ENCODE measurements around the gene KCNJ9. TPM values are rescaled to one million over a fixed set of nuclear protein-coding genes. Genes with fewer than 3 reads are reported as not detected.

The KCNJ9 gene
- total RNA-seq, 6 experiments from 2014 or later = not detected

- intact Hi-C loops (cut with DNase I) = no loop called here
- ATAC-seq (no peak), DNase-seq (no peak)
- 59% methylated on average over 3 of the region's 5 CpGs for WGBS (ENCODE audit: insufficient coverage, low coverage, low lambda C conversion rate, missing lambda C conversion rate)
- Histone ChIP-seq H3K4me1 (peaks cover 0 to 10% (median 0%) of the 10 kb centered on the region in 4 donors), H3K9me3 (no peaks in the 10 kb centered on the region), H3K27me3 (no peaks in the 10 kb centered on the region), H3K27ac (no peak overlapping the region), H3K4me3 (no peak overlapping the region), H3K36me3 (no peaks in the 10 kb centered on the region)
- TF ChIP-seq POLR2A (IDR thresholded peaks at IDR 0.05) = no peak
- TF ChIP-seq, protein P1, sequence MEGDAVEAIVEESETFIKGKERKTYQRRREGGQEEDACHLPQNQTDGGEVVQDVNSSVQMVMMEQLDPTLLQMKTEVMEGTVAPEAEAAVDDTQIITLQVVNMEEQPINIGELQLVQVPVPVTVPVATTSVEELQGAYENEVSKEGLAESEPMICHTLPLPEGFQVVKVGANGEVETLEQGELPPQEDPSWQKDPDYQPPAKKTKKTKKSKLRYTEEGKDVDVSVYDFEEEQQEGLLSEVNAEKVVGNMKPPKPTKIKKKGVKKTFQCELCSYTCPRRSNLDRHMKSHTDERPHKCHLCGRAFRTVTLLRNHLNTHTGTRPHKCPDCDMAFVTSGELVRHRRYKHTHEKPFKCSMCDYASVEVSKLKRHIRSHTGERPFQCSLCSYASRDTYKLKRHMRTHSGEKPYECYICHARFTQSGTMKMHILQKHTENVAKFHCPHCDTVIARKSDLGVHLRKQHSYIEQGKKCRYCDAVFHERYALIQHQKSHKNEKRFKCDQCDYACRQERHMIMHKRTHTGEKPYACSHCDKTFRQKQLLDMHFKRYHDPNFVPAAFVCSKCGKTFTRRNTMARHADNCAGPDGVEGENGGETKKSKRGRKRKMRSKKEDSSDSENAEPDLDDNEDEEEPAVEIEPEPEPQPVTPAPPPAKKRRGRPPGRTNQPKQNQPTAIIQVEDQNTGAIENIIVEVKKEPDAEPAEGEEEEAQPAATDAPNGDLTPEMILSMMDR (IDR thresholded peaks at IDR 0.05) = no peak
These were observed 13.1 kb upstream of the KCNJ9 start for GRCh38 chr1:160068225-160068624.

DNA sequence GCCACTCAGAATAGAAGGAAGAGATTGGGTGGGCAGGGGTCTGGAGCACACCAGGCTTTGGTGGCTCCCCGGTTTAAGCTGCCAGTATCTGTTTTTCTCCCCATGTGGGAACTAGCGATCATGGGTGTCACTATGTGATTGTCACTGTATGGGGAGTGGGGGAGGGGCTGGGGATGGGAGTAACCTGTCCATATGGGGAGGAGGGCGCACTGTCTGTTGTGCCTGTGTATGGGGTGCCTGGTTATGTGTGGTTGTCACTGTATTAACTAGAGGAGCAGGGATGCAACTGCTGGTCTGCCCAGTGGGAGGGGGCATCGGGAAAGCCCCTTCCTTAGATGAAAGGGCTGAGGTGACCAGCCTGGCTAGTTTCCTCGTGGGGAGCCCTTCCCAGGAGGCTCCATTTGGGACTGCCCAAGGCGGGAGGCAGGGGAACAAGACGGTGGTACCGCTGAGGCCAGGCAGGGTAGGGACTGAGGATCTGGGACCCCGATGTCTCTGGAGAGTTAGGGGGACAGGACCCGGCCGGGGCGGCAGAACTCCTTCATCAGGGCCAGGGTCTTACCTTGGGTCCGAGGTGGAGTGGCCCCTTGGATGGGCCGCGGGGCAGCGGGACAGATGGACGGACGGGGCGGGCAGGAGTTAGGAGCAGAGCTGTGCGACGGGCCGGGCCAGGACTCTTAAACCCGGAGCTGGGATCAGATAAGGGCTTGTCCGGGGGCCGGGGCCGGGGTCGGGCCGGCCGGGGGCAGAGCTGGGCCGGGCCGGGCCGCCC, 11.7 kb upstream of the KCNJ9 start, which contains the start of gene KCNJ10:
TSS of gene KCNJ10 (minus strand) at position 701 of the 772 bp plus-strand sequence. CDS start 27,628 bp downstream, outside the sequence.
- Histone ChIP-seq H3K4me3 (peak within 1 kb of the TSS; percentile 36 to 41 (median 38)), H3K36me3 (no peaks in the 10 kb centered on the region), H3K27ac (peak within 1 kb of the TSS in 1 of 3 donors; percentile 5), H3K27me3 (no peaks in the 10 kb centered on the region), H3K9me3 (no peaks in the 10 kb centered on the region), H3K4me1 (peaks cover 0 to 10% (median 0%) of the 10 kb centered on the region in 4 donors)
- TF ChIP-seq, protein P1 (IDR thresholded peaks at IDR 0.05) = no peak
- TF ChIP-seq POLR2A (IDR thresholded peaks at IDR 0.05) = no peak
- intact Hi-C loops (cut with DNase I) = no loop called here
- DNase-seq (peak in 1 of 3 donors; percentile 55), ATAC-seq (no peak)
- WGBS (ENCODE audit: insufficient coverage, low coverage, low lambda C conversion rate, missing lambda C conversion rate) = 12% methylated on average over 16 of the region's 32 CpGs

GRCh38 chr1:160070243-160071163, 10.8 kb upstream of the KCNJ9 start:
- WGBS (ENCODE audit: insufficient coverage, low coverage, low lambda C conversion rate, missing lambda C conversion rate) = 4% methylated on average over 34 of the region's 46 CpGs
- intact Hi-C loops (cut with DNase I) = no loop called here
- DNase-seq (peak; percentile 64 to 77 (median 71)), ATAC-seq (peak; percentile 81 to 85 (median 85))
- Histone ChIP-seq H3K36me3 (no peaks in the 10 kb centered on the region), H3K27ac (peak overlapping the region in 1 of 3 donors; percentile 5), H3K9me3 (no peaks in the 10 kb centered on the region), H3K4me3 (peak overlapping the region; percentile 36 to 41 (median 38)), H3K27me3 (no peaks in the 10 kb centered on the region), H3K4me1 (peaks cover 0 to 10% (median 0%) of the 10 kb centered on the region in 4 donors)
- no peak for TF ChIP-seq POLR2A (IDR thresholded peaks at IDR 0.05)
- TF ChIP-seq, protein P1 (IDR thresholded peaks at IDR 0.05) = no peak

DNA sequence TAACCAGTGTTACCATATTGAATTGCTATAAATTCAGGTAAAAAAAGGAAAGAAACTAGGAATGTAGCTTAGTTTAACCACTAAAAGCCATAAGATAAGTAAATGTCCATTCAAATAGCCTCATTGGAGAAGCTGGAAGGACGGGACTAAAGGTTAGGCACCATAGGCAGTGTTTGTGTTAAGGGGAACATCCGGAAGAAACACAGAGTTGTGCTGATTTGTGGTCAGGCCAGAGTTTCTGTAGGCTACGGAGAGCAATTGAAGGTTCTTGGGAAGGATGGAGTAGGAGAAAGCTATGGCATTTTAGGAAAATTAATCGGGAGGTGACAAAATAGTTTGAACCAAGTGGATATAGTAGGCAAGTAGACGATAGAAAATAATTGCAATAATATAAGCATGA, 10.0 kb upstream of the KCNJ9 start:
- no peaks in the 10 kb centered on the region for H3K27me3 ChIP-seq
- no peak overlapping the region for H3K4me3 ChIP-seq
- H3K36me3 ChIP-seq = no peaks in the 10 kb centered on the region
- ATAC-seq (no peak), DNase-seq (no peak)
- H3K9me3 ChIP-seq = no peaks in the 10 kb centered on the region
- H3K4me1 ChIP-seq = peaks cover 0 to 10% (median 0%) of the 10 kb centered on the region in 4 donors
- intact Hi-C loops (cut with DNase I) = no loop called here
- TF ChIP-seq, protein P1 (IDR thresholded peaks at IDR 0.05) = no peak
- no peak for TF ChIP-seq POLR2A (IDR thresholded peaks at IDR 0.05)
- WGBS (ENCODE audit: insufficient coverage, low coverage, low lambda C conversion rate, missing lambda C conversion rate) = 77% methylated on average over 5 of the region's 5 CpGs
- no peak overlapping the region for H3K27ac ChIP-seq

All from right lobe of liver (tissue), 6 donors.